HUDEP-2 (cell line): ENCODE results near the gene SCAMP4.
"Not testable (repeated sequence)": the region's sequence is repeated elsewhere in the genome, so short reads cannot be mapped to it uniquely, and the experiment has no call there.

Source experiments
- DNase-seq, 76 experiments: peaks; one replicate each; lab custom pipeline; 2025; ENCODE audit not compliant: unreplicated experiment in 76 of 76; lab: John Stamatoyannopoulos, UW

The SCAMP4 gene

GRCh38 chr19:1865172-1866010 lies 39.8 kb upstream of the SCAMP4 start:
- DNase-seq = no peak

GRCh38 chr19:1866693-1867348 lies 38.4 kb upstream of the SCAMP4 start:
- DNase-seq = no peak

GRCh38 chr19:1867349-1867724 lies 37.9 kb upstream of the SCAMP4 start:
- DNase-seq = no peak

GRCh38 chr19:1868971-1869370 lies 36.2 kb upstream of the SCAMP4 start:
- no peak for DNase-seq

GRCh38 chr19:1871140-1871597 lies 34.0 kb upstream of the SCAMP4 start:
- DNase-seq = no peak

- DNase-seq = no peak
These were observed 33.6 kb upstream of the SCAMP4 start for GRCh38 chr19:1871630-1872029.

GRCh38 chr19:1872807-1873523 lies 32.2 kb upstream of the SCAMP4 start:
- DNase-seq = peak in 4 of 76 experiments; percentile 10 to 59 (median 32)

GRCh38 chr19:1873524-1874473 lies 31.4 kb upstream of the SCAMP4 start:
- DNase-seq = peak in 6 of 76 experiments; percentile 24 to 59 (median 34)

- peak in 23 of 76 experiments; percentile 11 to 52 (median 34) for DNase-seq
These were observed 30.5 kb upstream of the SCAMP4 start for GRCh38 chr19:1874554-1875185.

GRCh38 chr19:1875265-1875645 lies 29.9 kb upstream of the SCAMP4 start:
- DNase-seq = peak in 5 of 76 experiments; percentile 39 to 52 (median 46)

GRCh38 chr19:1875646-1876495 lies 29.3 kb upstream of the SCAMP4 start:
- peak in 69 of 76 experiments; percentile 58 to 94 (median 87) for DNase-seq

GRCh38 chr19:1876496-1877279 lies 28.5 kb upstream of the SCAMP4 start:
- not testable (repeated sequence) for DNase-seq

GRCh38 chr19:1877280-1877660 lies 27.9 kb upstream of the SCAMP4 start:
- DNase-seq = not testable (repeated sequence)

GRCh38 chr19:1878583-1878982 lies 26.6 kb upstream of the SCAMP4 start:
- DNase-seq = not testable (repeated sequence)

- not testable (repeated sequence) for DNase-seq
These were observed 25.2 kb upstream of the SCAMP4 start for GRCh38 chr19:1879982-1880381.

- DNase-seq = no peak
These were observed 24.4 kb upstream of the SCAMP4 start for GRCh38 chr19:1880611-1881392.
